ENCODE data around the gene DGKG.

GRCh38 chr3:186198442-186198841 is 163.6 kb downstream of the DGKG start:
- no peak for TF ChIP-seq CTCF (IDR thresholded peaks at IDR 0.05)
- no peak for TF ChIP-seq JUND (IDR thresholded peaks at IDR 0.05)
- TF ChIP-seq TAF1 (IDR thresholded peaks at IDR 0.05; ENCODE audit: borderline replicate concordance, low read depth, low read length) = no peak
- TF ChIP-seq TEAD4 (IDR thresholded peaks at IDR 0.05; ENCODE audit: borderline replicate concordance, insufficient read depth) = no peak
- no peak for TF ChIP-seq FOXM1 (IDR thresholded peaks at IDR 0.05; ENCODE audit: low read depth)
- TF ChIP-seq, protein P1, sequence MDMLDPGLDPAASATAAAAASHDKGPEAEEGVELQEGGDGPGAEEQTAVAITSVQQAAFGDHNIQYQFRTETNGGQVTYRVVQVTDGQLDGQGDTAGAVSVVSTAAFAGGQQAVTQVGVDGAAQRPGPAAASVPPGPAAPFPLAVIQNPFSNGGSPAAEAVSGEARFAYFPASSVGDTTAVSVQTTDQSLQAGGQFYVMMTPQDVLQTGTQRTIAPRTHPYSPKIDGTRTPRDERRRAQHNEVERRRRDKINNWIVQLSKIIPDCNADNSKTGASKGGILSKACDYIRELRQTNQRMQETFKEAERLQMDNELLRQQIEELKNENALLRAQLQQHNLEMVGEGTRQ (IDR thresholded peaks at IDR 0.05; ENCODE audit: borderline replicate concordance, low read depth, low read length) = no peak
- TF ChIP-seq POLR2AphosphoS5 (IDR thresholded peaks at IDR 0.05; ENCODE audit: low read depth, low read length) = no peak
